Esophagus squamous epithelium (tissue), 4 donors: ENCODE data around the gene ADGRL2.

ENCODE experiments used
- CTCF ChIP-seq, 6 experiments: fragments of 450-650 bp in 4 of 6; fragments of 200-600 bp in 2 of 6; sonication (generic) in 2 of 6; IDR thresholded peaks; one replicate each; pipeline ENCODE4 v1.5.1; 2016 to 2019; ENCODE audit warnings: antibody characterized with exemption in 6 of 6, mild to moderate bottlenecking in 4 of 6, moderate library complexity in 4 of 6
- POLR2A ChIP-seq, 4 donors: fragments of 450-650 bp; IDR thresholded peaks; one replicate each; pipeline ENCODE4 v1.6.1; 2017; ENCODE audit warnings: antibody characterized with exemption in 4 of 4, mild to moderate bottlenecking in 4 of 4, moderate library complexity in 3 of 4

GRCh38 chr1:82030830-82031229 is 230.1 kb downstream of the ADGRL2 start:
- no peak for TF ChIP-seq CTCF (IDR thresholded peaks at IDR 0.05)
- no peak for TF ChIP-seq POLR2A (IDR thresholded peaks at IDR 0.05)
